Amniotic epithelial cell (primary cell): Measurements from ENCODE around the gene RASA2.
A peak's percentile ranks its signal among the peaks of the same experiment; 100 is the strongest.

Source experiments
- DNase-seq: peaks from one replicate; pipeline ENCODE4 v3.0.0-alpha.2; 2010; ENCODE audit warnings: low read depth

The RASA2 gene

DNA sequence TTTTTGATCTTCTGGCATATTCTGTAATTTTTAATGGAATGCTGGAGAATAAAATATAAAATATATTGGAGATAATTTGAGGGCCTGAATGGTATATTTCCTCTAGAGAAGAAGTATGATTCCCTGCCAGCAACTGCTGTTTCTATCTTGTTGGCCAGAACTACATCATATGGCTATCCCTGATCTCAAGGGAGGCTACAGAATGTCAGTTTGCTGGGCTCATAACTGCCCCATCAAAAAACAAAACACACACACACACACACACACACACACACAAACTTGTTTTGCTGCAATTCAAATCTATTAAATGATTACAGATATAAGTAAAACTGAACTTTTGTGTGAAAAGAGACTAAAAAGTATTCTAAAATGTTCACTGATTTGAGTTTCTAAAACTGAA lies 51.0 kb downstream of the RASA2 start:
- DNase-seq: no peak

GRCh38 chr3:141538568-141539240 lies 51.9 kb downstream of the RASA2 start:
- peak; percentile 42 for DNase-seq

DNA sequence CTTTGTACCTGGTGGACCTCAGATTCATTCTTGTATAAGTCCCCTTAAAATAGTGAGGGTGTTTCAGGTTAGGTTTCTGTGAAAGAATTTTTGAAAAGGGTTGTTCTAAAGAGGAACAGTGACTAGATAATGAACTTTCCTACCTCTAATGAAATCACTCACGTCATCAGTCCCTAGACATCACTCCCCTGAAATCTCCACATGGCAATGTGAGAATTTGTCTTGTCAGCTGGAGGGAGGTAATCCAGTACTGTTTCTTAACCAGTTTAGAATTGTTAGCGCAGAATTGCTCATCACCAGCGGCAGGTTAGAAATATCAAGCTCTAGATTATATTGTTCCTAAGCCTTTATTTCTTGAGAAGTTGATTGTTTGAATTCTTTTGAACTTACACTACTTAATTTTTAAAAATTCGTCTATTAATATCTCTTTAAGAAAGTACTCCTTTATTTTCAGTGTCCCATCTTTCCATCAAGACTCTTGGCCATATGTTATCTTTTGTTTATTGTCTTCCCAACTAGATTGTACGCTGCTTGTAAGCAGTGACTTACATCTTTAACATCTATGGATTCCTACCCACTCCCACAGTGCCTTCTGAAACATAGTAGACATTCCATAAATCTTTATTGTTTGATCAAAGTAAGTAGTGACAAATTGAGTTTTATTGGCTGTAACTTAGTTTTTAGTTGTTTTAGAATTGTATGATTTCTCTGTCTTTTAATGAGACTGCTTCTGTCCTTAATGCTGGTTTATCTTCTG lies 52.8 kb downstream of the RASA2 start:
- DNase-seq: peak; percentile 41

GRCh38 chr3:141540531-141540930 lies 53.7 kb downstream of the RASA2 start:
- no peak for DNase-seq

- no peak for DNase-seq
Measured at GRCh38 chr3:141542202-141542969, 55.6 kb downstream of the RASA2 start.

GRCh38 chr3:141542989-141543388 lies 56.2 kb downstream of the RASA2 start:
- DNase-seq: no peak

DNA sequence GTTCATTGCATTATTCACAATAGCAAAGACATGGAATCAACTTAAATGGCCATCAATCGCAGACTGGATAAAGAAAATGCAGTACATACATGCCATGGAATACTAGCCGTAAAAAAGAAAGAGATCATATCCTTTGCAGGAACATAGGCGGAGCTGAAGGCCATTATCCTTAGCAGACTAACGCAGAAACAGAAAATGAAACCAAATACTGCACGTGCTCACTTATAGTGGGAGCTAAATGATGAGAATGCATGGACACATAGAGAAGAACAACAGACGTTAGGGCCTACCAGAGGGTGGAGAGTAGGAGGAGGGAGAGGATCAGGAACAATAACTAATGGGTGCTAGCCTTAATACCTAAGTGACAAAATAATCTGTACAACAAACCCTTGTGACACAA lies 57.9 kb downstream of the RASA2 start:
- DNase-seq: no peak

GRCh38 chr3:141546081-141546480 lies 59.3 kb downstream of the RASA2 start:
- DNase-seq: no peak

DNA sequence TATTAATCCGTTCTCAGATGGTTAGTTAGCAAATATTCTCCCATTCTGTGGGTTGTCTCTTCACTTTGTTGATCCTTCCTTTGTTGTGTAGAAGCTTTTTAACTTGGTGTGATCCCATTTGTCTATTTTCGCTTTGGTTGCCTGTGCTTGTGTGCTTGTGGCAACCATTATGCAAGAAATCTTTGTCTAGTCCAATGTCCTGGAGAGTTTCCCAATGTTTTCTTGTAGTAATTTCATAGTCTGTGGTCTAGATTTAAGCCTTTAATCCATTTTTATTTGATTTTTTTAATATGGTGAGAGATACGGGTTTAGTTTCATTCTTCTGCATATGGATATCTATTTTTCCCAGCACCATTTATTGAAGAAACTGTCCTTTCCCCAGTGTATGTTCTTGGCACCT lies 59.8 kb downstream of the RASA2 start:
- peak; percentile 60 for DNase-seq

GRCh38 chr3:141547791-141548190 lies 61.0 kb downstream of the RASA2 start:
- DNase-seq: no peak

DNA sequence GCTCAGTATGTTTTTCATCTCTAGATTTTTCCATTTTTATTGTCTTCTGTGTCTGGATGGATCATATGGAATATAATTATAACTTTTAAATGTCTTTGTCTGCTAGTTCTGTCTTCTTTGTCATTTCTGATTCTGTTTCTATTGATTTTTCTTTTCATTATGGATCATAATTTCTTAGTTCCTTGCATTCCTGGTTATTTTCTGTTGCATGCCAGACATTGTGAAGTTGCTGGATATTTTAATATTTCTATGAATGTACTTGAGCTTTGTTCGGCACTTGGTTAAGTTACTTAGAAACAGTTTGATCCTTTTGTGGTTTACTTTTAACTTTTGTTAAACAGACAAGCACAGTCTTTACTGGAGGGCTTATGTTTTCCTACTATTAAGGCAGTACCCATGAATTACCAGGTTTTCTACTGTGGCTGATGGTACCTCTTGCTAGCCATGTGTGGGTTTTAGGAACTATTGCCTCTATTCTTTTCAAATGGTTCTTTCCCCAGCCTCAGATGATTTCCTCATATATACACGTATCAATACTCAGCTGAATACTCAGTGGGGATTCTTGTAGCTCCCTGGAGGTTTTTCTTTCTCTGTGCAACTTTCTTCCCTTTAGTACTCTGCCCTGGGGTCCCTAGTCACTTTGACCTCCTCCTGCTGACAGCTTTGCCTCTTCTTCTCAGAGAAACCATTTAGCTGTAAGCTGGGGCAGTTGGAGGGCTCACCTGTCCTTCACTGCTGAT lies 64.3 kb downstream of the RASA2 start:
- DNase-seq: no peak

DNA sequence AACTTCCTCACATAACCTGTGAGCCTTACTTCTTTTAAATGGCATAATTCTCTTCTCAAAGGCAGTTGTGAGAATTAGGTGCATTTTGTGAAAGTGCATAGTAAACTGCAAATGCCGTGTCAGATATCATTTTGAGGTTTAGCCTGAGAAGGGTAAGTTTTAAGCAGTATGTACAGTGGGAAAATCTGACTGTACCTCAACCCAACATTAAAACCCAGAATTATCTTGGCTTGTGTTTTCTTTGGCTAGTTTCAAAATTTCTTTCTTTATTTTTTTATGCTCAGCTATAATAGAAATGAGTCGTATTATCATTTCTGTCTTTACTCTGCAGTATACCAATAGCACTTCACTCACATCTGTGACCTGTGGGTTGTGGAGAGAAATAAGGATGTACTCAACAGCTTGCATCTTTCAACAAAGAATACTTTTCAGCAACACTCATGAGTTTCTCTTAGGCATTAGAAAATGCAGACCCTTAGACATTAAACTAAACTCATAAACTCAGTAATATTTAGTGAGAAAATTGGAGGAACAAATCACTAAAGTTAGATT lies 65.7 kb downstream of the RASA2 start:
- DNase-seq: no peak

DNA sequence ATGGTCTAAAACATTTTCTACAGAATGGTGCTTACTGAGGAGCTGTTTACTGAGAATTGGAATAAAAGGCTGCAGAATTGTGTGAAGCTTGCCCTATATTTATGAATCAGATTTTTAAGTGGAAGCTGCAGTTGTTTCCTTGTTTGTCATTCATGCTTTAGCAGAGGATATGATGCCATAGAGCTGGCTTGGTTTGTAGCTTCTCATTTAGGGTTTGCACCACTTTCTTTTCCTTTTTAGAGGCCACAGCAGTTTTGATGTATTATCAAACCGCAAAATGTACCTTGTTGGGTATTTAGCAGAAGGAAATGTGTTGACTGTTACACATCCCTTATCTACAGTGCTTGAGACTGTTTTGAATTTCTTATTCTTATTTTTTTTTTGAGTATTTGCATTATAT lies 66.2 kb downstream of the RASA2 start:
- DNase-seq: no peak

GRCh38 chr3:141556034-141556433 lies 69.2 kb downstream of the RASA2 start:
- DNase-seq: peak; percentile 43

GRCh38 chr3:141557961-141558706 lies 71.3 kb downstream of the RASA2 start:
- peak; percentile 59 for DNase-seq

GRCh38 chr3:141561426-141562034 lies 74.7 kb downstream of the RASA2 start:
- peak; percentile 68 for DNase-seq

DNA sequence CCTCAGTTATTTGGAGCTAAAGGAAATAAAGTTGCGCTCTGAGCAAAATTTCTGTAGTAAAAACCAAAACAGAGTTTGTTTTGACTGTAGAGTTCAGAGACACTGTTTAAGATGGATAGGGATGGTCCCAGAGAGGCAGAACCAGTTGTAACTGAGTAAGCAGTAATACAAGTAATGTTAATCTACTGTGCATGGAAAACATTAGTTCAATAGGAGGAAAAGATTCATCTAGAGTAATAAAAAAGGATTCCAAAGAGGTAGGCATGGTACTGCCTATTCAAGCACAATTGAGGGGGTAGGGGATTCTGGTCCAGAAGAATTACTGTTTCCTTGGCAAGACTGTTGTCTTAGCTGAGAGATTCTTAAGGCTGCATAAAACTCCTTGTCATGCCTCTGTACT lies 77.4 kb downstream of the RASA2 start:
- DNase-seq: no peak

GRCh38 chr3:141570068-141570467 lies 83.2 kb downstream of the RASA2 start:
- DNase-seq: no peak

GRCh38 chr3:141575879-141576743 lies 89.3 kb downstream of the RASA2 start:
- peak; percentile 29 for DNase-seq

DNA sequence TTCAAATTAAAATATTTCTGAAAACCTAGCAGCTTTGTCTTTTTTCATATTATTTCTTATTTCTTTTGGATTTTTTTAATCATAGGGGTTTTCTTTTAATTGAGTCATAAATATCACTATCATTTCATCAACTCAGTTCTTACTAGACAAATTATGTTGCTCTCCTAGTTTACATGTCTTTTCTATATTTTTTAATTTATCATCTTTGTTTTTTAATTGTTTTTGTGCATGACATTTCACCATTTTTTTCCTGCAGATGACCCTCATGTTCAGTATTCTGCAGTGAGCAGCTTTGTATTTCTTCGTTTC lies 89.9 kb downstream of the RASA2 start:
- DNase-seq: no peak
